HepG2 (cell line): ENCODE data around the gene ZCCHC17. TPM values are rescaled to one million over a fixed set of nuclear protein-coding genes. Genes with fewer than 3 reads are reported as not detected.

Experiments used
- ATRX ChIP-seq: sonication (generic); formaldehyde crosslinking; IDR thresholded peaks from 2 replicates; pipeline ENCODE4 v1.4.0; 2020; ENCODE audit warnings: missing genetic modification reagents, borderline replicate concordance
- BRD4 ChIP-seq: sonication (generic); formaldehyde crosslinking; IDR thresholded peaks from 2 replicates; pipeline ENCODE4 v1.4.0; 2020; ENCODE audit warnings: missing genetic modification reagents
- FOXO1 ChIP-seq: sonication (generic); formaldehyde crosslinking; IDR thresholded peaks from 2 replicates; pipeline ENCODE4 v1.4.0; 2020; ENCODE audit warnings: missing genetic modification reagents
- GATA4 ChIP-seq: sonication (generic); IDR thresholded peaks from 2 replicates; pipeline ENCODE4 v1.6.1; 2016; ENCODE audit warnings: antibody characterized with exemption, low read depth, borderline replicate concordance
- HOXA9 ChIP-seq: sonication (generic); formaldehyde crosslinking; IDR thresholded peaks from 2 replicates; pipeline ENCODE4 v1.8.1; 2022; ENCODE audit warnings: missing genetic modification reagents, mild to moderate bottlenecking, moderate library complexity, borderline replicate concordance
- IRF2 ChIP-seq: IDR thresholded peaks from 2 replicates; pipeline ENCODE4 v1.6.1; 2018; ENCODE audit warnings: missing genetic modification reagents, missing compliant biosample characterization
- MTF1 ChIP-seq: sonication (generic); formaldehyde crosslinking; IDR thresholded peaks from 2 replicates; pipeline ENCODE4 v1.5.0; 2020; ENCODE audit warnings: missing genetic modification reagents
- PAWR ChIP-seq: sonication (generic); formaldehyde crosslinking; IDR thresholded peaks from 2 replicates; pipeline ENCODE4 v1.4.0; 2020; ENCODE audit warnings: missing genetic modification reagents, mild to moderate bottlenecking, borderline replicate concordance
- PHF8 ChIP-seq: sonication (generic); formaldehyde crosslinking; IDR thresholded peaks from 2 replicates; pipeline ENCODE4 v1.5.0; 2020; ENCODE audit warnings: missing genetic modification reagents
- SAP130 ChIP-seq: IDR thresholded peaks from 2 replicates; pipeline ENCODE4 v1.6.1; 2016; ENCODE audit warnings: low read depth
- SMAD1 ChIP-seq: sonication (generic); formaldehyde crosslinking; IDR thresholded peaks from 2 replicates; pipeline ENCODE4 v1.4.0; 2020; ENCODE audit warnings: missing genetic modification reagents, low read depth, mild to moderate bottlenecking, borderline replicate concordance
- TGIF2 ChIP-seq: IDR thresholded peaks from 2 replicates; pipeline ENCODE4 v1.6.1; 2016; ENCODE audit warnings: control low read depth, missing compliant biosample characterization
- ZBTB20 ChIP-seq: sonication (generic); formaldehyde crosslinking; IDR thresholded peaks from 2 replicates; pipeline ENCODE4 v1.8.1; 2023; ENCODE audit warnings: missing genetic modification reagents, low read depth, mild to moderate bottlenecking, borderline replicate concordance
- ZBTB21 ChIP-seq: sonication (generic); formaldehyde crosslinking; IDR thresholded peaks from 2 replicates; pipeline ENCODE4 v1.4.0; 2020; ENCODE audit warnings: missing genetic modification reagents
- ZBTB26 ChIP-seq: IDR thresholded peaks from 2 replicates; pipeline ENCODE4 v1.6.1; 2016; ENCODE audit warnings: missing compliant biosample characterization, missing genetic modification reagents, borderline replicate concordance
- ZNF12 ChIP-seq: sonication (generic); formaldehyde crosslinking; IDR thresholded peaks from 2 replicates; pipeline ENCODE4 v1.5.0; 2020; ENCODE audit warnings: missing genetic modification reagents
- ZNF20 ChIP-seq: sonication (generic); formaldehyde crosslinking; IDR thresholded peaks from 2 replicates; pipeline ENCODE4 v1.4.0; 2020; ENCODE audit warnings: mild to moderate bottlenecking, moderate library complexity, missing genetic modification reagents
- ZNF225 ChIP-seq: sonication (generic); formaldehyde crosslinking; IDR thresholded peaks from 2 replicates; pipeline ENCODE4 v1.4.0; 2020; ENCODE audit warnings: mild to moderate bottlenecking, missing genetic modification reagents
- ZNF367 ChIP-seq: sonication (generic); formaldehyde crosslinking; IDR thresholded peaks from 2 replicates; pipeline ENCODE4 v1.4.0; 2020; ENCODE audit warnings: missing genetic modification reagents, borderline replicate concordance
- ZNF451 ChIP-seq: sonication (generic); formaldehyde crosslinking; IDR thresholded peaks from 2 replicates; pipeline ENCODE4 v1.5.0; 2020; ENCODE audit warnings: mild to moderate bottlenecking, missing genetic modification reagents
- ZNF468 ChIP-seq: sonication (generic); formaldehyde crosslinking; IDR thresholded peaks from 2 replicates; pipeline ENCODE4 v1.8.0; 2022; ENCODE audit warnings: mild to moderate bottlenecking, moderate library complexity, missing genetic modification reagents
- ZNF484 ChIP-seq: sonication (generic); formaldehyde crosslinking; IDR thresholded peaks from 2 replicates; pipeline ENCODE4 v1.5.1; 2020; ENCODE audit warnings: mild to moderate bottlenecking, low read depth, missing genetic modification reagents, borderline replicate concordance
- ZNF720 ChIP-seq: sonication (generic); formaldehyde crosslinking; IDR thresholded peaks from 2 replicates; pipeline ENCODE4 v1.4.0; 2020; ENCODE audit warnings: missing genetic modification reagents
- polyA plus RNA-seq, 8 experiments: library from polyadenylated mRNA; depleted of rRNA in 3 of 8; stranded (reverse) in 7 of 8; unstranded in 1 of 8; fragments of >200 nt; fragmentation: Illumina TruSeq in 4 of 8; extraction: Trizol in 4 of 8; gene quantifications; 2 replicates each; pipeline versions ENCODE4 v1.2.1 to v1.2.3, GENCODE V29; 2011 to 2016; ENCODE audit warnings: low read depth in 4 of 8, missing spikeins in 1 of 8, mixed read lengths in 1 of 8; ENCODE audit not compliant: insufficient read depth in 1 of 8
- total RNA-seq, 5 experiments: library from RNA; depleted of rRNA; stranded (reverse); fragments of >200 nt; fragmentation: Illumina TruSeq; extraction: Trizol; gene quantifications; 2 replicates each; pipeline ENCODE4 v1.2.3, GENCODE V29; 2016; ENCODE audit warnings: low read depth in 1 of 5
- TF ChIP-seq, protein P1 (sequence below): sonication (generic); formaldehyde crosslinking; IDR thresholded peaks from 2 replicates; pipeline ENCODE4 v1.5.0; 2020; ENCODE audit warnings: missing genetic modification reagents
- TF ChIP-seq, protein P2 (sequence below): sonication (generic); IDR thresholded peaks from 2 replicates; pipeline ENCODE4 v1.6.1; 2016; ENCODE audit warnings: low read depth, borderline replicate concordance
- TF ChIP-seq, protein P3 (sequence below): sonication (generic); formaldehyde crosslinking; IDR thresholded peaks from 2 replicates; pipeline ENCODE4 v1.8.0; 2022; ENCODE audit warnings: missing genetic modification reagents, mild to moderate bottlenecking, inconsistent platforms, borderline replicate concordance
- TF ChIP-seq, protein P4 (sequence below): sonication (generic); formaldehyde crosslinking; conservative IDR thresholded peaks from 2 replicates; pipeline ENCODE4 v1.8.1; 2023; ENCODE audit warnings: missing genetic modification reagents

Gene ZCCHC17
- total and polyA plus RNA-seq, 2 of the 13 experiments (the other 11 are each of a cell fraction or from before 2014, with no cell fraction given): 20.5 to 53.0 TPM

- TF ChIP-seq ZNF12 (CRISPR knock-in tag) (no peak), MTF1 (CRISPR knock-in tag) (no peak), PHF8 (CRISPR knock-in tag) (peak; percentile 47; the same call in 1 of the 2 replicates), ZBTB21 (CRISPR knock-in tag) (no peak), ZBTB26 (CRISPR knock-in tag) (no peak), ATRX (CRISPR knock-in tag) (no peak), TGIF2 (CRISPR knock-in tag) (no peak), ZNF720 (no peak), SAP130 (no peak; the same call in none of the 2 replicates), IRF2 (CRISPR knock-in tag) (no peak), ZNF451 (CRISPR knock-in tag) (no peak), PAWR (CRISPR knock-in tag) (no peak), HOXA9 (0 out of 2 replicates have a peak, but pooled peaks have one; percentile 34), ZBTB20 (CRISPR knock-in tag) (no peak), ZNF225 (CRISPR knock-in tag) (no peak), BRD4 (CRISPR knock-in tag) (no peak), SMAD1 (CRISPR knock-in tag) (no peak), ZNF367 (no peak), ZNF20 (CRISPR knock-in tag) (no peak), GATA4 (no peak), ZNF484 (no peak), ZNF468 (CRISPR knock-in tag) (peak; percentile 32; the same call in 1 of the 2 replicates), FOXO1 (CRISPR knock-in tag) (no peak)
- TF ChIP-seq, protein P1, sequence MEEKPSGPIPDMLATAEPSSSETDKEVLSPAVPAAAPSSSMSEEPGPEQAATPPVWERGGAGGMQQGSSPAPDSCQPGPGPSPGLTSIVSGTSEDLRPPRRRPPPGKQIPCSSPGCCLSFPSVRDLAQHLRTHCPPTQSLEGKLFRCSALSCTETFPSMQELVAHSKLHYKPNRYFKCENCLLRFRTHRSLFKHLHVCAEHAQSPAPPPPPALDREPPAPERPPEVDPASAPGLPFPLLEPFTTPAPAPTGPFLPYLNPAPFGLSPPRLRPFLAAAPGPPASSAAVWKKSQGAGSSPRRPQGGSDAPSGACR (CRISPR knock-in tag): no peak
- TF ChIP-seq, protein P2, sequence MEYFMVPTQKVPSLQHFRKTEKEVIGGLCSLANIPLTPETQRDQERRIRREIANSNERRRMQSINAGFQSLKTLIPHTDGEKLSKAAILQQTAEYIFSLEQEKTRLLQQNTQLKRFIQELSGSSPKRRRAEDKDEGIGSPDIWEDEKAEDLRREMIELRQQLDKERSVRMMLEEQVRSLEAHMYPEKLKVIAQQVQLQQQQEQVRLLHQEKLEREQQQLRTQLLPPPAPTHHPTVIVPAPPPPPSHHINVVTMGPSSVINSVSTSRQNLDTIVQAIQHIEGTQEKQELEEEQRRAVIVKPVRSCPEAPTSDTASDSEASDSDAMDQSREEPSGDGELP: no peak
- TF ChIP-seq, protein P3, sequence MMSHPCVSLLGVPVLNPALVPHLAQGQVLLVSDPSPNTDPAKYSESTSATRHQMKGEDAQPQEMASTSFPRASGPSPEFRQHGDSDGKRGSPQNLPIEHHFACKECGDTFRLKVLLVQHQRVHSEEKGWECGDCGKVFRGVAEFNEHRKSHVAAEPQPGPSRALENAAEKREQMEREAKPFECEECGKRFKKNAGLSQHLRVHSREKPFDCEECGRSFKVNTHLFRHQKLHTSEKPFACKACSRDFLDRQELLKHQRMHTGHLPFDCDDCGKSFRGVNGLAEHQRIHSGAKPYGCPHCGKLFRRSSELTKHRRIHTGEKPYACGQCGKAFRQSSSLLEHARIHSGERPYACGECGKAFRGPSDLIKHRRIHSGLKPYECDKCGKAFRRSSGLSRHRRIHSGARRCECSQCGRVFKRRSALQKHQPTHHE: no peak
- TF ChIP-seq, protein P4, sequence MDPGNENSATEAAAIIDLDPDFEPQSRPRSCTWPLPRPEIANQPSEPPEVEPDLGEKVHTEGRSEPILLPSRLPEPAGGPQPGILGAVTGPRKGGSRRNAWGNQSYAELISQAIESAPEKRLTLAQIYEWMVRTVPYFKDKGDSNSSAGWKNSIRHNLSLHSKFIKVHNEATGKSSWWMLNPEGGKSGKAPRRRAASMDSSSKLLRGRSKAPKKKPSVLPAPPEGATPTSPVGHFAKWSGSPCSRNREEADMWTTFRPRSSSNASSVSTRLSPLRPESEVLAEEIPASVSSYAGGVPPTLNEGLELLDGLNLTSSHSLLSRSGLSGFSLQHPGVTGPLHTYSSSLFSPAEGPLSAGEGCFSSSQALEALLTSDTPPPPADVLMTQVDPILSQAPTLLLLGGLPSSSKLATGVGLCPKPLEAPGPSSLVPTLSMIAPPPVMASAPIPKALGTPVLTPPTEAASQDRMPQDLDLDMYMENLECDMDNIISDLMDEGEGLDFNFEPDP (CRISPR knock-in tag): no peak
Observed at GRCh38 chr1:31413405-31414001, 116.7 kb downstream of the ZCCHC17 start (continued).
